GM10248 (cell line): Measurements from ENCODE around the gene FKBP10.

ENCODE experiments used
- CTCF ChIA-PET: fragments of 300-600 bp; sonication (Branson Sonifier 250); formaldehyde crosslinking; extraction: SDS; loops from one replicate; lab custom pipeline; 2021; ENCODE audit warnings: antibody characterized with exemption; lab: Yijun Ruan, JAX
- POLR2A ChIA-PET: fragments of 350-650 bp; sonication (Branson Sonifier 250); formaldehyde crosslinking; extraction: SDS; loops from one replicate; lab custom pipeline; 2020; ENCODE audit warnings: antibody characterized with exemption; lab: Yijun Ruan, JAX
- DNase-seq: peaks from one replicate; pipeline ENCODE4 v3.0.0; 2012; ENCODE audit errors: extremely low spot score
- CTCF ChIP-seq: IDR thresholded peaks from 2 replicates; pipeline ENCODE4 v1.5.1; 2012; ENCODE audit warnings: mild to moderate bottlenecking, low read depth; ENCODE audit errors: extremely low read depth, missing control alignments, control extremely low read depth

FKBP10 gene

GRCh38 chr17:41814195-41814594 lies 1.4 kb downstream of the FKBP10 start:
- TF ChIP-seq CTCF = no peak
- no peak for DNase-seq
- ChIA-PET POLR2A (no interaction called here), CTCF (interaction anchor here (0.8 to 1.9 kb wide), 2 partner anchors 11 to 28 kb away, joined by 3 to 6 read pairs; partner anchors contain the start of gene JUP)

GRCh38 chr17:41816637-41817320 lies 4.0 kb downstream of the FKBP10 start:
- no peak for DNase-seq
- ChIA-PET POLR2A (no interaction called here), CTCF (no interaction called here)
- TF ChIP-seq CTCF = no peak

- no peak for DNase-seq
- no peak for TF ChIP-seq CTCF
- CTCF ChIA-PET = interaction anchor here (2.4 kb wide), 1 partner anchor 16 kb away, joined by 9 read pairs; no protein-coding TSS in a partner anchor
These were observed 5.2 kb downstream of the FKBP10 start for GRCh38 chr17:41818024-41818423.

GRCh38 chr17:41821776-41822175 lies 9.0 kb downstream of the FKBP10 start:
- TF ChIP-seq CTCF = no peak

More at GRCh38 chr17:41818024-41818423, 5.2 kb downstream of the FKBP10 start:
- POLR2A ChIA-PET = interaction anchor here (0.6 kb wide), 1 partner anchor 758 kb away, joined by 4 read pairs; the partner anchor contains the start of gene KRTAP2-3

GRCh38 chr17:41822216-41823140 lies 9.7 kb downstream of the FKBP10 start:
- no peak for TF ChIP-seq CTCF
- ChIA-PET CTCF (interaction anchor here (1.3 to 2.4 kb wide), 2 partner anchors 11 to 244 kb away, joined by 3 to 9 read pairs; partner anchors contain the start of gene P3H4), POLR2A (interaction anchor here (0.6 kb wide), 1 partner anchor 27 kb away, joined by 4 read pairs; no protein-coding TSS in a partner anchor)
- no peak for DNase-seq

More at GRCh38 chr17:41821776-41822175, 9.0 kb downstream of the FKBP10 start:
- CTCF ChIA-PET = interaction anchor here (1.3 to 2.4 kb wide), 2 partner anchors 11 to 245 kb away, joined by 3 to 9 read pairs; partner anchors contain the start of gene P3H4
- DNase-seq = no peak
- POLR2A ChIA-PET = no interaction called here

GRCh38 chr17:41823141-41823524 lies 10.3 kb downstream of the FKBP10 start:
- POLR2A ChIA-PET = interaction anchor here (0.6 kb wide), 2 partner anchors 28 to 29 kb away, joined by 3 to 4 read pairs; no protein-coding TSS in a partner anchor
- no peak for TF ChIP-seq CTCF
- DNase-seq = no peak
- CTCF ChIA-PET = interaction anchor here (2.4 kb wide), 1 partner anchor 12 kb away, joined by 9 read pairs; the partner anchor contains the start of gene P3H4
